CD14-positive monocyte (primary cell): ENCODE results near the gene TNFAIP8L1. TPM values are rescaled to one million over a fixed set of nuclear protein-coding genes. Genes with fewer than 3 reads are reported as not detected.

Source experiments
- DNase-seq, 3 donors: peaks; one replicate each; pipeline ENCODE4 v3.0.0-alpha.2; 2011 to 2022
- H2AFZ ChIP-seq: 2 replicates; pipeline ENCODE4 v1.6.0; 2012; ENCODE audit warnings: mild to moderate bottlenecking, low read depth, low read length, inconsistent platforms; ENCODE audit not compliant: insufficient read depth, poor library complexity, severe bottlenecking
- H3K27ac ChIP-seq, 2 donors: 1 replicate in 1 of 2; 2 replicates in 1 of 2; pipeline ENCODE4 v1.5.1; 2012 to 2013; ENCODE audit warnings: low read length in 2 of 2, control low read depth in 1 of 2, inconsistent platforms in 1 of 2, low read depth in 1 of 2, mild to moderate bottlenecking in 1 of 2
- H3K27me3 ChIP-seq, 2 donors: one replicate each; pipeline versions ENCODE4 v1.6.0 to v1.6.1; 2011 to 2013; ENCODE audit warnings: low read length in 2 of 2; ENCODE audit not compliant: control insufficient read depth in 2 of 2, insufficient read depth in 2 of 2
- H3K36me3 ChIP-seq, 2 donors: replicated peaks in 1 of 2; 1 replicate in 1 of 2; 2 replicates in 1 of 2; pipeline versions ENCODE4 v1.5.1 to v1.6.1; 2012 to 2013; ENCODE audit warnings: low read length in 2 of 2, control low read depth in 1 of 2, inconsistent platforms in 1 of 2, mild to moderate bottlenecking in 1 of 2; ENCODE audit not compliant: insufficient read depth in 2 of 2, control insufficient read depth in 1 of 2
- H3K4me1 ChIP-seq, 2 donors: 1 replicate in 1 of 2; 2 replicates in 1 of 2; pipeline versions ENCODE4 v1.5.1 to v1.6.1; 2012 to 2013; ENCODE audit warnings: low read length in 2 of 2, control low read depth in 1 of 2, inconsistent platforms in 1 of 2, mild to moderate bottlenecking in 1 of 2, moderate library complexity in 1 of 2; ENCODE audit not compliant: insufficient read depth in 2 of 2, control insufficient read depth in 1 of 2
- H3K4me2 ChIP-seq: replicated peaks from 2 replicates; pipeline ENCODE3; 2012; ENCODE audit warnings: low read length, moderate library complexity, mild to moderate bottlenecking; ENCODE audit not compliant: poor library complexity, severe bottlenecking; ENCODE audit errors: extremely low read depth
- H3K4me3 ChIP-seq, 3 experiments: fragments of 200-600 bp in 1 of 3; sonication (generic) in 1 of 3; replicated peaks in 1 of 3; 1 replicate in 2 of 3; 2 replicates in 1 of 3; pipeline ENCODE4 v1.5.1; 2011 to 2013; ENCODE audit warnings: low read length in 3 of 3, mild to moderate bottlenecking in 3 of 3, control low read depth in 2 of 3, low read depth in 2 of 3, inconsistent platforms in 1 of 3, moderate library complexity in 1 of 3
- H3K79me2 ChIP-seq: 2 replicates; pipeline ENCODE4 v1.6.0; 2012; ENCODE audit warnings: mild to moderate bottlenecking, control low read depth, inconsistent platforms, low read length, moderate library complexity; ENCODE audit not compliant: insufficient read depth
- H3K9ac ChIP-seq: 2 replicates; pipeline ENCODE4 v1.6.0; 2017; ENCODE audit warnings: low read length, mild to moderate bottlenecking; ENCODE audit not compliant: insufficient read depth, poor library complexity, severe bottlenecking
- H3K9me3 ChIP-seq, 2 donors: replicated peaks in 1 of 2; 1 replicate in 1 of 2; 2 replicates in 1 of 2; pipeline versions ENCODE4 v1.5.1 to v1.6.1; 2012 to 2013; ENCODE audit warnings: low read length in 2 of 2, control low read depth in 1 of 2; ENCODE audit not compliant: control insufficient read depth in 1 of 2, insufficient read depth in 1 of 2
- H4K20me1 ChIP-seq: 2 replicates; pipeline ENCODE4 v1.6.0; 2012; ENCODE audit warnings: mild to moderate bottlenecking, low read length, control low read depth, moderate library complexity; ENCODE audit not compliant: insufficient read depth
- H3K27ac Mint-ChIP-seq, 7 donors: one replicate each; pipeline ENCODE4 v1.8.0; 2020; ENCODE audit warnings: mild to moderate bottlenecking in 7 of 7, mixed read lengths in 7 of 7, moderate library complexity in 6 of 7, inconsistent platforms in 2 of 7
- H3K27me3 Mint-ChIP-seq, 3 donors: one replicate each; pipeline ENCODE4 v1.8.0; 2021 to 2022; ENCODE audit warnings: low read depth in 3 of 3, mild to moderate bottlenecking in 3 of 3, mixed read lengths in 3 of 3, moderate library complexity in 3 of 3, inconsistent platforms in 1 of 3
- H3K36me3 Mint-ChIP-seq, 2 donors: one replicate each; pipeline ENCODE4 v1.8.0; 2020; ENCODE audit warnings: mixed read lengths in 2 of 2, inconsistent platforms in 1 of 2, mild to moderate bottlenecking in 1 of 2
- H3K4me1 Mint-ChIP-seq: one replicate; pipeline ENCODE4 v1.8.0; 2020; ENCODE audit warnings: mild to moderate bottlenecking, mixed read lengths
- H3K4me3 Mint-ChIP-seq, 2 donors: one replicate each; pipeline ENCODE4 v1.8.0; 2020; ENCODE audit warnings: mild to moderate bottlenecking in 2 of 2, mixed read lengths in 2 of 2, moderate library complexity in 1 of 2
- H3K9me3 Mint-ChIP-seq, 7 donors: one replicate each; pipeline ENCODE4 v1.8.0; 2020 to 2022; ENCODE audit warnings: mixed read lengths in 7 of 7, mild to moderate bottlenecking in 6 of 7, moderate library complexity in 6 of 7, inconsistent platforms in 2 of 7
- CTCF ChIP-seq: fragments of 200-600 bp; IDR thresholded peaks from one replicate; pipeline ENCODE4 v1.8.0; 2022; ENCODE audit warnings: antibody characterized with exemption, mild to moderate bottlenecking
- WGBS: methylation state at CpG from one replicate; pipeline ENCODE4 v1.1.5; 2013; ENCODE audit warnings: missing lambda C conversion rate; ENCODE audit not compliant: insufficient coverage; 5-methylcytosine and 5-hydroxymethylcytosine counted together
- intact Hi-C, 2 donors: fragments of 100-400 bp; cut with micrococcal nuclease; formaldehyde crosslinking; loops; one replicate each; pipeline versions ENCODE4 v1.15.0 to v1.15.1; 2023
- polyA plus RNA-seq, 3 donors: library from polyadenylated mRNA; depleted of rRNA in 1 of 3; unstranded in 2 of 3; stranded (reverse) in 1 of 3; fragments of 300-500 nt in 2 of 3; fragments of >200 nt in 1 of 3; fragmentation: Illumina TruSeq in 2 of 3; gene quantifications; 1 replicate in 2 of 3; 2 replicates in 1 of 3; pipeline ENCODE4 v1.2.3, GENCODE V29; 2012 to 2021

TNFAIP8L1 gene
- polyA plus RNA-seq, 3 donors = 1.8 to 3.9 (median 3.7) TPM

GRCh38 chr19:4664642-4665041 lies 25.3 kb downstream of the TNFAIP8L1 start:
- intact Hi-C loops = no loop called here
- Histone ChIP-seq H3K9ac (no peak overlapping the region), H3K4me1 (peaks cover 11 to 23% of the 10 kb centered on the region in 2 donors), H3K27me3 (no peaks in the 10 kb centered on the region), H2AFZ (no peak overlapping the region), H3K27ac (no peak overlapping the region), H3K36me3 (peaks cover 58 to 78% of the 10 kb centered on the region in 2 donors), H3K4me2 (no peak overlapping the region), H4K20me1 (peaks cover 60% of the 10 kb centered on the region), H3K9me3 (no peaks in the 10 kb centered on the region), H3K4me3 (no peak overlapping the region), H3K79me2 (peaks cover 42% of the 10 kb centered on the region)
- Mint-ChIP-seq H3K27ac (no peak overlapping the region), H3K27me3 (peaks cover 0 to 1% (median 0%) of the 10 kb centered on the region in 3 donors), H3K4me3 (no peak overlapping the region), H3K36me3 (peaks cover 61 to 88% of the 10 kb centered on the region in 2 donors), H3K9me3 (no peaks in the 10 kb centered on the region), H3K4me1 (peaks cover 14% of the 10 kb centered on the region)
- 96% methylated on average over 10 of the region's 12 CpGs for WGBS
- no peak for TF ChIP-seq CTCF
- no peak for DNase-seq

- Histone ChIP-seq H4K20me1 (peaks cover 20% of the 10 kb centered on the region), H3K4me3 (peak within 1 kb of the TSS; percentile 75 to 95 (median 85)), H3K27me3 (no peaks in the 10 kb centered on the region), H3K36me3 (peaks cover 14 to 32% of the 10 kb centered on the region in 2 donors), H3K4me1 (peaks cover 13 to 25% of the 10 kb centered on the region in 2 donors), H3K9me3 (no peaks in the 10 kb centered on the region), H2AFZ (peak within 1 kb of the TSS; percentile 82), H3K79me2 (peaks cover 33% of the 10 kb centered on the region), H3K9ac (peak within 1 kb of the TSS; percentile 89), H3K4me2 (peak within 1 kb of the TSS; percentile 94), H3K27ac (peak within 1 kb of the TSS; percentile 82 to 85)
- Mint-ChIP-seq H3K4me1 (peaks cover 14% of the 10 kb centered on the region), H3K27ac (peak within 1 kb of the TSS; percentile 82 to 96 (median 93)), H3K36me3 (peaks cover 24 to 45% of the 10 kb centered on the region in 2 donors), H3K27me3 (peaks cover 0 to 2% (median 0%) of the 10 kb centered on the region in 3 donors), H3K4me3 (peak within 1 kb of the TSS; percentile 87 to 91), H3K9me3 (no peaks in the 10 kb centered on the region)
- under 1% methylated on average over 72 of the region's 75 CpGs for WGBS
- peak; percentile 87 to 92 (median 89) for DNase-seq
- no peak for TF ChIP-seq CTCF
- intact Hi-C loops = loop anchor here (5.0 to 10.0 kb wide), 2 partner anchors 122 to 345 kb away; partner anchors contain the start of gene FEM1A (in 1 of the 2)
These were observed 30.6 kb downstream of the TNFAIP8L1 start, which contains the start of gene MYDGF for GRCh38 chr19:4669723-4670480. TSS of gene MYDGF (minus strand) at chr19:4670342. CDS start at chr19:4670334, 8 bp downstream.
